Activated T-cell treated with anti-CD3 and anti-CD28 coated beads, Interleukin-2, amount 50 U/mL, for 4 hours (primary cell): ENCODE data around the gene TENM3. TPM values are rescaled to one million over a fixed set of nuclear protein-coding genes. Genes with fewer than 3 reads are reported as not detected.

Experiments used
- ATAC-seq, 2 donors: fragments of 200-7000 bp; cut with Tn5 transposase; one replicate each; pipeline ENCODE4 v1.10.0; 2021
- DNase-seq: peaks from one replicate; pipeline ENCODE4 v3.0.0-alpha.2; 2020
- H3K27me3 Mint-ChIP-seq: one replicate; pipeline ENCODE4 v1.8.0; 2021; ENCODE audit warnings: low read depth, mixed read lengths
- H3K36me3 Mint-ChIP-seq: one replicate; pipeline ENCODE4 v1.8.0; 2022; ENCODE audit warnings: mixed read lengths; ENCODE audit not compliant: insufficient read depth
- H3K4me1 Mint-ChIP-seq: one replicate; pipeline ENCODE4 v1.8.0; 2021; ENCODE audit warnings: low read depth, mixed read lengths
- H3K4me3 Mint-ChIP-seq: one replicate; pipeline ENCODE4 v1.8.0; 2021; ENCODE audit warnings: mild to moderate bottlenecking, moderate library complexity, mixed read lengths
- H3K9me3 Mint-ChIP-seq: one replicate; pipeline ENCODE4 v1.8.0; 2021; ENCODE audit warnings: mixed read lengths
- total RNA-seq, 3 donors: library from RNA; stranded (reverse); gene quantifications; one replicate each; pipeline ENCODE4 v1.2.1, GENCODE V29; 2021

TENM3 gene
- total RNA-seq, 3 donors from 2014 or later: 0.03 to 0.14 (median 0.13) TPM

DNA sequence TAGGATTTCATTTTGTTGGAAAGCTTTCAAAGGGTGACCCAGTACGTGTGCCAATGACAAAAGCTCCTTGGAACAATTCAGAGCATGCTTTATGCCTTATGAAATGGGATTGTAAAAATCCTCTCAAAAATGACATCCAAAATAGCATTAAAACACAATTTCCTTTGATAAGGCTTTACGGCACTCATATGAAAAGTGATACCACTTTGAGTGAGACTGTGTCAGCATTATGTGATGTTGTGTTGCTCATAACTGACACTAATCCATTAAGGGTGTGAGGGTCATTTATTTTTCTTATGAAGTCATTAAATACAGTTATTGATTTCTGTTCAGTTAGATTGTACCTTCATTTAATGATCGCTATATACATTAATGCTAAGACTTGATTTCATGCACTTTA, 250.2 kb downstream of the TENM3 start:
- H3K4me3 Mint-ChIP-seq: no peak overlapping the region
- no peaks in the 10 kb centered on the region for H3K36me3 Mint-ChIP-seq
- ATAC-seq: no peak
- H3K4me1 Mint-ChIP-seq: peaks cover 7% of the 10 kb centered on the region
- H3K27me3 Mint-ChIP-seq: peaks cover 4% of the 10 kb centered on the region
- no peak for DNase-seq
- no peaks in the 10 kb centered on the region for H3K9me3 Mint-ChIP-seq

DNA sequence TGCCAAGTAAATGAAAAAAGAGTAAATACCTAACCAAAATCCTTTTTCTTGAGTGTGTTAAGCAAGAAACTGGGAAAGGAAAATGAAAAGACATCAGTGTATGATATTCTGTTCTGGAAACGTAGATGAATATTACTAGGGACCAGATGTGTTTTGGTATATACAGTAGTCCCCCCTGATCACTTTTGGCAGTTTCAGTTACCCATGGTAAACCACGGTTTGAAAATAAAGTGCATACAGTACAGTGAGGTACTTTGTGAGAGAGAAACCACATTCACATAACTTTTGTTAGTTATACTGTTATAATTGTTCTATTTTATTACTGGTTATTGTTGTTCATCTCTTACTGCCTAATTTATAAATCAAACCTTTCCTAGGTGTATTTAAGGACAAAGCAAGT, 250.9 kb downstream of the TENM3 start:
- Mint-ChIP-seq H3K27me3 (peaks cover 10% of the 10 kb centered on the region), H3K4me3 (no peak overlapping the region), H3K4me1 (peaks cover 7% of the 10 kb centered on the region), H3K36me3 (no peaks in the 10 kb centered on the region), H3K9me3 (no peaks in the 10 kb centered on the region)
- ATAC-seq: no peak
- DNase-seq: no peak

DNA sequence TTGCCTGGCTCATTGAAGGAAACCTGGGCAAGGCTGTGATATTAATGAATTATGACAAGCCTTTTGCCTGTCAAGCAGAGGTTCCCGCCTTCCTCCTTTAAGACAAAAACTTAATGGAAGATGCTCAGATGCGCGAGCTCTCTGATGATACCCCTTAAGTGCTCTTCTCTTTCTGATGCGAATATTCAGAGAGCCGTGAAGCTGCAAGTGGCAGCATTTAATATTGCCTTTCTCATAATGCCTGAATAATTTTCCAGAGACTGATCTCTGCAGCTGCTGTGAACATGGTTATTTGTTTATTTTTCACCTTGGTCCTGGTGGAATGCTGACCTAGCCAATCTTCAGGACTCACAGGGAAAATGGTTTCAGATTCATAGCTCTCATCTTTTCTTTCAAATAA, 251.8 kb downstream of the TENM3 start:
- peaks cover 10% of the 10 kb centered on the region for H3K27me3 Mint-ChIP-seq
- H3K9me3 Mint-ChIP-seq: no peaks in the 10 kb centered on the region
- H3K4me3 Mint-ChIP-seq: no peak overlapping the region
- no peaks in the 10 kb centered on the region for H3K36me3 Mint-ChIP-seq
- peaks cover 7% of the 10 kb centered on the region for H3K4me1 Mint-ChIP-seq
- DNase-seq (no peak), ATAC-seq (no peak)

DNA sequence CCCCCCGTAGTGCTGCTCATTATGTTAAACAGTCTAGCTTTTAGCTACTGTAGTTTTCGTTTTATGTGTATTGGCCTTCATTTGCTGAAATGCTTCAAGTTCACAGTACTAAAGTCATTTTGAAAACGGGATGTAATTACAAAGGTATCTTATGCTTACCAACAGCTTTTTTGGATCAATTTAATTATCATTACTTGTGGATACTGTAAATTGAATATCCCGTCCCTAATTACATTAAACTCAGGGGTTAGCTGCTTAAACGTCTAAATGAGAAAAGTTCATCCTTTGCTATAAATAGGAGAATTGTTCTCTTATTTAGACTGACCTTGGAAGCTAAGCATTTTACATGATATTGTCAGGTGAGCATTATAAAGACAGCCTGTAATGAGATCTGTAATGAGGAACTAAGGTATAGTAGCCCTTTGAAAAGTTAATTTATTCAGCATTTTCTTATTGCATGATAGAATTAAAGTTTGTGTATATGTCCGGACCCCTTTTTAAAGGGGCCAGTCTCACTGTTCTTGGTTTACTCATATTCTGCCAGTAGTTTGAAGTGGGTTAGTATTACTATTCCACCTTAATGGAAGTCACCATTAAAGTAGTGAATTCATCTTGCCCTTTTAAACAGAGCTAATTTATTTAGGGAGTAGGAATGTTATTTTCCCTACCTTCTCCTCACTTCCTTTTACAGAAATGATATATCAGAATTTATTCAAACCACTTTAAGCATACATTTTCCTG, 252.6 kb downstream of the TENM3 start:
- DNase-seq (no peak), ATAC-seq (no peak)
- Mint-ChIP-seq H3K9me3 (no peaks in the 10 kb centered on the region), H3K4me3 (no peak overlapping the region), H3K27me3 (peaks cover 10% of the 10 kb centered on the region), H3K4me1 (peaks cover 7% of the 10 kb centered on the region), H3K36me3 (no peaks in the 10 kb centered on the region)

DNA sequence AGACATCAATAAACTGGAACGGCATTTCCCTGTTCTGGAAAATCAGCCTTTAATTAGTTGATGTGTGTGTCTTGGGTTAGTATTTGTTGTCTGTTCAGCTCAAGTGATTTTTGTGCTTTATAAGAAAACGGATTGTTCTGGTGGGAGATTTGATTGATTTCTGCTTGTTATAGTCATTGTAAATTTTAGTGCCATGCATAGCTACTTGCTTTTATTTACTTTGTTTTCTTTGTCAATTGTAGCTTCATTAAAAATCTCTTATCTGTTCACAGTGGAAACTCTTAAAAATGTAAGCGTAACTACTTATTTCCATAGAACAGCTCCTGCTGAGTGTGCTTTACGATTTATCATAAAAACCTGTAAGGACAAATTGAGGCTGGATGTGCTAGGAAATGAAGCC, 253.2 kb downstream of the TENM3 start:
- DNase-seq (no peak), ATAC-seq (no peak)
- Mint-ChIP-seq H3K36me3 (no peaks in the 10 kb centered on the region), H3K27me3 (peaks cover 10% of the 10 kb centered on the region), H3K4me3 (no peak overlapping the region), H3K4me1 (peaks cover 7% of the 10 kb centered on the region), H3K9me3 (no peaks in the 10 kb centered on the region)

DNA sequence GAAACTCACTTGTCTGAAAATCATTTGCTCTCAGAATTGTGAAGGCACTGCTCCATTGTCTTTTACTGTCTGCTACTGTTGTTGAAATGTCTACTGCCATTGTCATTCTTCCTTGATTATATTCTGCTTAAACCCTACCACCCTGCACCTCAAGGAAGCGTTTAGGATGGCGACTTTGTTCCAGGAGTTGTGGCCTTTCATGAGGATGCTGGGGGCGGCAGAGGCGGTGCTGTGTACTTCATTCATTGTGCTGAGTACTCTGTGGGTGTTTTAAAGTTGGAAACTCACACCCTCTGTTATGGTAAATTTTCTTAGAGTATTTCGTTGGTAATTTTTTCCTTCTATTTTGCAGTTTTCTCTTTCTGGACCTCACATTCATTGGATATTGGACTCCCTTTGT, 258.9 kb downstream of the TENM3 start:
- no peak for DNase-seq
- Mint-ChIP-seq H3K4me1 (no peaks in the 10 kb centered on the region), H3K9me3 (no peaks in the 10 kb centered on the region), H3K36me3 (no peaks in the 10 kb centered on the region), H3K27me3 (peaks cover 16% of the 10 kb centered on the region), H3K4me3 (no peak overlapping the region)
- ATAC-seq: no peak

DNA sequence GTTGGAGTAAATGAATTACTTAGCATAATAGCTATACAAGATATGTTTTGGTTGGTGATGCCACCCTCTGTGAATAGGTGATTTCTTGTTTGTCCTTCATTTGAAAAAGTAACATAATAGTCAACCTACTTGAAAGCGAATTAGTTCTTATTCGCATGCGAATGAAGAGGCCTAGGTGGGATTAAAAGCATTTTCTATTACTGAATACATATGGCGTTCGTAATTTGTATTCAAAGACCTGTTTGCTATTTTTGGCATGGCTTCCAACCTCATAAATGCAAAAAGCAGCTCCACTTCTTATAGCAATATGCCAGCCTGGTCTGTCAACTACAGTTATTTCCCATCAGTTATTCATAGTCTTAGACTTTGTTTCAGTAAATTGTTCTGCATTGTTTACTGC, 261.3 kb downstream of the TENM3 start:
- Mint-ChIP-seq H3K4me1 (no peaks in the 10 kb centered on the region), H3K4me3 (no peak overlapping the region), H3K27me3 (peaks cover 11% of the 10 kb centered on the region), H3K36me3 (no peaks in the 10 kb centered on the region), H3K9me3 (no peaks in the 10 kb centered on the region)
- ATAC-seq (no peak), DNase-seq (no peak)

DNA sequence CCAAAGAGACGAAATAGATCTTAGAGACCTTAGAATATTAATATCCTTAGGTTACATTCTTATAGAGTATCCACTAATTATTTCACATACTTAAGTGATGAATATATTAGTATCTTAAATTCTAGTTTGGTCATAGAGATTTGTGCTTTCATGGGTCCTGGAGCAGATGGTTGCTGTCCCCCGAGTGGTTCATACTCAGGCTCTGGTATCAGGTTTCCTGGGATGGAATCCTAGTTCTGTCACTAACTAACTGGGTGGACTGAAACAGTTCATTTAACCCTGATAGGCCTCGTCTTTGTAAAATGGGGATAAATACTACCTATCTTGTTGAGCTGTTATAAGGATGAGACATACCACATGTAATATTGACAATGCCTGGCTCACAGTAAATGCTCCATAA, 264.6 kb downstream of the TENM3 start:
- H3K27me3 Mint-ChIP-seq: peaks cover 11% of the 10 kb centered on the region
- no peak overlapping the region for H3K4me3 Mint-ChIP-seq
- DNase-seq (no peak), ATAC-seq (no peak)
- no peaks in the 10 kb centered on the region for H3K36me3 Mint-ChIP-seq
- H3K9me3 Mint-ChIP-seq: no peaks in the 10 kb centered on the region
- H3K4me1 Mint-ChIP-seq: no peaks in the 10 kb centered on the region

DNA sequence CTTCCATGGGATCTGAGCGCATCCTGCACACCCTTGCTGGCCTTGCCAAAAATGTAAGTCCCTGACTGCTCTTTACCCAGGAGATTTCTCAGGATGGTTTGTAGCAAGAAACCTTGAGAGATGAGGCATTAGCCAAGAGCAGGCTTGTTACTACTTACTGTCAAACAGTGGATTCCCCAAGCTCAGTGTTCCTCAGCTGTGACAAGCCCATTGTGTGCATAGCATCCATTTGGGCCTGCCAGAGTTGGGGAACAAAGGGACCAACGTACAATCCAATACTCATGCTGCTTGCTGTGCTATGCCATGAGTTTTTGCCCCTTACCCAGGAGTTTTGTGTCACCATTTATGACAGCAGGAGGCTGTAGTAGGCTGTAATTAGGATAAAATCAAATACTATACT, 267.6 kb downstream of the TENM3 start:
- ATAC-seq: no peak
- DNase-seq: no peak
- Mint-ChIP-seq H3K36me3 (no peaks in the 10 kb centered on the region), H3K4me3 (no peak overlapping the region), H3K27me3 (peaks cover 8% of the 10 kb centered on the region), H3K4me1 (no peaks in the 10 kb centered on the region), H3K9me3 (no peaks in the 10 kb centered on the region)

DNA sequence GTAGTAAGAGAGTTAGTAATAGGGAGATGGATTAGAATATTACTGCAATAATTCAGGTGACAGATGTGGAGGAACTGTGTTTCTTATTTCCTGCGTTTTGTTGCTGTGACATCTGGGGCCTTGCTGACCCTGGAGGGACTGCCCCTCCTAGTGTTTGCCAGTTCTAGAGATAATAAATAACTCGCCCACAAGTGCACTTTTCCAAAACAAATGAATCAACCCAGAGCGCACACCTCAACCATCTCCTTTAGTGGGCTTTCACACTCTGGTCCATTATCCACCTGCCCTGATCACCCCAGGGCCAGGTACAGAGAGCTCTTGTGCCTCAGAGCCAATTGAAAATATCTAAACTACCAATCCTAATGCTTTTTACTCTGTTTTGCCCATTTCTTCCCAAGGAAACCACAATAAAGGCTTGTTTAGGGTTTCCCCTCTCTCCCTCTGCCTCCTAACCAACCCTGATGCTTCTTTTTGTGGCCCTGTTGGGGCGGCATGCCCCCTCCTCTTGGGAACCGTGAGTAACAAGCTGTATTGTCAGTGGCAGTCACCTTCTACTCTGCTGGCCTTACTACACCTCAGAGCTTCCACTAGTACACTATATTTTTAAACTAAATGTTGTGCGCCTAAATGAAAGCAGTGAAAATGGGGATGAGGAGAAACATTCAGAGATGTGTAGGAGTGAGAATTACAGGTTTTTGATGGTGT, 270.5 kb downstream of the TENM3 start:
- no peak overlapping the region for H3K4me3 Mint-ChIP-seq
- no peaks in the 10 kb centered on the region for H3K36me3 Mint-ChIP-seq
- H3K27me3 Mint-ChIP-seq: peaks cover 6% of the 10 kb centered on the region
- DNase-seq (no peak), ATAC-seq (no peak)
- no peaks in the 10 kb centered on the region for H3K4me1 Mint-ChIP-seq
- H3K9me3 Mint-ChIP-seq: no peaks in the 10 kb centered on the region

DNA sequence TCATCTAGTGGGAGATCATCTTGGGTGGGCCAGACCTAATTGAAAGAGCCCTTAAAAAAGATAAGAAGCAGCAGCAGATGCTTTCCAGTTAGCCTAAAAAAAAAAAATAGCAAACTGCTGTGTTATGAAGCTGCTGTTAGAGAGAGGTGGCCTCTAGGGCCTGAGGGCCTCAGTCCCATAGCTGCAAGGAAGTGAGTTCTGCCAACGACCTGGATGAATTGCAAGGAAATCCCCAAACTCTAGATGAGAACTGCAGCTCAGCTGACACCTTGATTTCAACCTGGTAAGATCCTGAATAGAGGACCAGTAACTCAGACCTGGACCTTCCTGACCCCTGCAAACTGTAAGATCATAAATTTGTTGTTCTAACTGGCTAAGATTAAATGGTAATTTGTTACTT, 275.2 kb downstream of the TENM3 start:
- Mint-ChIP-seq H3K4me1 (no peaks in the 10 kb centered on the region), H3K4me3 (no peak overlapping the region), H3K36me3 (no peaks in the 10 kb centered on the region), H3K27me3 (peaks cover 6% of the 10 kb centered on the region), H3K9me3 (no peaks in the 10 kb centered on the region)
- ATAC-seq (no peak), DNase-seq (no peak)

DNA sequence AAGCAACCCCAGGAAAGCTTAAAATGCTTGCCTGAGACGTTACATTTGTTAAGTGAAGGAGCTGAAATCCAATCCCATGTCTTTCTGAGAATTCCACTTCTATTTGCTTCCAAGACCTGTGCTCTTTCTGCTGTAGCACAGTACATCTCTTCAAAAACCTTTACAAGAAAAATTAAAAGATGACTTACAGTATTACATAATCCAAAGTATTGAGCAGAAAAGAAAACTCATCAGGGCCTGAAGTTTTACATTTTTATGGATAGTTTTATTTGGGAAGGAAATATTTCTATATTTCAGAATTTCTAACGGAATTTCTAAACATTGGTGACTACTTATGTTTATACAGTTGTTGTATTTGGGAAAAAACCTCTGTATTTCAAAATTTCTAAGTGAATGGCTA, 276.3 kb downstream of the TENM3 start:
- ATAC-seq (no peak), DNase-seq (no peak)
- Mint-ChIP-seq H3K36me3 (no peaks in the 10 kb centered on the region), H3K9me3 (no peaks in the 10 kb centered on the region), H3K27me3 (peaks cover 6% of the 10 kb centered on the region), H3K4me3 (no peak overlapping the region), H3K4me1 (no peaks in the 10 kb centered on the region)

DNA sequence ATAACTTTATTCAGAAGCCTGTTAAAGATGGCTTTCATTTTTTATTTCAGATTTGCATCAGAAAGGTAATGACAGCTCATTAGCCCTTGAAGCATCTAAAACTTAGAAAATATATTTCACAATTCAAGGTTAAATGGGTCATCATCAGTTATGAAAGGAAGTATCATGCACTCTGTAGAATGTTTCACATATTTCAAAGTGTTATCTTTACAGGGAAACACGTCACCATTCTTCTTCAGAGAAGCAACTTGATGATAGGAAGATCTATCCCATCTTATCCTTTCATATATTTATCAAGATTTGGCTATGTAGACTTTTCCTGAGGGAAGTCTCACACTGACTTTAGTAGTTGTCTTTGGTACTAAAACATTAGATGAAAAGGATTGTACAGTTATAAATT, 277.8 kb downstream of the TENM3 start:
- no peaks in the 10 kb centered on the region for H3K4me1 Mint-ChIP-seq
- ATAC-seq (no peak), DNase-seq (no peak)
- H3K27me3 Mint-ChIP-seq: peaks cover 6% of the 10 kb centered on the region
- H3K36me3 Mint-ChIP-seq: no peaks in the 10 kb centered on the region
- no peaks in the 10 kb centered on the region for H3K9me3 Mint-ChIP-seq
- no peak overlapping the region for H3K4me3 Mint-ChIP-seq

DNA sequence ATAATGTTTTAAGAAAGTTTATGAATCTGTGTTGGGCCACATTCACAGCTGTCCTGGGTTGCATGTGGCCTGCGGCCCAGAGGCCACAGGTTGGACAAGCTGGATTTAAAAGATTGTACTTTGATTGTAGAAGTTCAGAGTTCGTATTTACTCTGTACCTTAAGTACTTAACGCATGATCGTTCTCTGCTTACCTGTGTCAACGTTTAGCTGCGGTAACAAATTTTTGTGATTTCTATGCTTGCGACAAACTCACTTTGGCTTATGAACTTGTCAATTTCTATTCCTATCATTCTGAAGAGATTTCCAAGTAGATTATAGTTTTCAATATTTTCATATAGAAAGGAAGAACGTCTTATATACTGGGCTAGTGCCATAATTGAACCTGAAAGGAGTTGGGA, 285.6 kb downstream of the TENM3 start:
- ATAC-seq (no peak), DNase-seq (no peak)
- Mint-ChIP-seq H3K4me1 (no peaks in the 10 kb centered on the region), H3K36me3 (no peaks in the 10 kb centered on the region), H3K4me3 (no peak overlapping the region), H3K27me3 (peaks cover 3% of the 10 kb centered on the region), H3K9me3 (no peaks in the 10 kb centered on the region)

DNA sequence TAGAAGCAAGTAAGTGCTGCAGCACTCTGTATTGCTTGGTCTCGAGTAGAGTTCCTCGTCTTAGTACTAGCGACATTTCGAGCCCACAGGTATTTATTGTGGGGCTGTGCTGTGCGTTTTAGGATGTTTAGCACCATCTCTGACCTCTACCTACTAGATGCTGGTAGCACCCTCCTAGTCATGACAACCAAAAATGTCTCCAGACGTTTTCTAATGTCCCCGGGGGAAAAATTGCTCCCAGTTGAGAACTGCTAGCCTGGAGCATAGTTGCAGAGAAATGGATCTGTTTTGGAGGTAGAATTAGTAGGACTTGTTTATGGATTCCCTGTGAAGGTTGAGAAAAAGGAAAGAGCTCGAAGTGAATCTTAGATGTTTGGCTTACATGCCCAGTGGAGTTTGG, 287.2 kb downstream of the TENM3 start:
- H3K27me3 Mint-ChIP-seq: peaks cover 3% of the 10 kb centered on the region

More for the DNA sequence above, 287.2 kb downstream of the TENM3 start:
- no peaks in the 10 kb centered on the region for H3K36me3 Mint-ChIP-seq
- H3K4me1 Mint-ChIP-seq: no peaks in the 10 kb centered on the region
- no peaks in the 10 kb centered on the region for H3K9me3 Mint-ChIP-seq
- no peak for DNase-seq
- H3K4me3 Mint-ChIP-seq: no peak overlapping the region
- ATAC-seq: no peak
